Neuronal stem cell (in vitro differentiated cells): ENCODE results near the gene PEAR1.
A peak's percentile ranks its signal among the peaks of the same experiment; 100 is the strongest.

Experiments
- DNase-seq: peaks from one replicate; pipeline ENCODE4 v3.0.0-alpha.2; 2013; ENCODE audit warnings: low spot score
- H2AFZ ChIP-seq: one replicate; pipeline ENCODE4 v1.6.1; 2013; ENCODE audit warnings: mild to moderate bottlenecking, low read length, inconsistent platforms
- H2AK5ac ChIP-seq: 2 replicates; pipeline ENCODE4 v1.6.1; 2013; ENCODE audit warnings: low read depth, mild to moderate bottlenecking, inconsistent platforms, low read length, moderate library complexity, mixed read lengths
- H2BK120ac ChIP-seq: 2 replicates; pipeline ENCODE4 v1.6.1; 2013; ENCODE audit warnings: low read depth, mild to moderate bottlenecking, inconsistent platforms, low read length, moderate library complexity, mixed read lengths
- H2BK12ac ChIP-seq: one replicate; pipeline ENCODE4 v1.6.1; 2013; ENCODE audit warnings: low read length, inconsistent platforms
- H2BK15ac ChIP-seq: 2 replicates; pipeline ENCODE4 v1.6.1; 2013; ENCODE audit warnings: mild to moderate bottlenecking, low read length, inconsistent platforms, mixed read lengths
- H2BK5ac ChIP-seq: one replicate; pipeline ENCODE4 v1.6.1; 2013; ENCODE audit warnings: inconsistent platforms, mild to moderate bottlenecking, low read length, moderate library complexity
- H3K14ac ChIP-seq: one replicate; pipeline ENCODE4 v1.6.1; 2013; ENCODE audit warnings: low read length, inconsistent platforms
- H3K18ac ChIP-seq: 2 replicates; pipeline ENCODE4 v1.6.1; 2013; ENCODE audit warnings: low read length, inconsistent platforms
- H3K23ac ChIP-seq: 2 replicates; pipeline ENCODE4 v1.6.1; 2013; ENCODE audit warnings: low read depth, mild to moderate bottlenecking, mixed read lengths, low read length, inconsistent platforms; ENCODE audit not compliant: poor library complexity
- H3K27ac ChIP-seq: replicated peaks from 3 replicates; pipeline ENCODE4 v1.5.1; 2013; ENCODE audit warnings: low read length, inconsistent platforms
- H3K27me3 ChIP-seq, 3 experiments: 2 replicates each; pipeline ENCODE4 v1.6.1; 2013; ENCODE audit warnings: low read length in 3 of 3, mild to moderate bottlenecking in 2 of 3, inconsistent platforms in 1 of 3, low read depth in 1 of 3, mixed read lengths in 1 of 3, moderate library complexity in 1 of 3; ENCODE audit not compliant: control insufficient read depth in 3 of 3, insufficient read depth in 3 of 3
- H3K36me3 ChIP-seq, 2 donors: replicated peaks in 1 of 2; 2 replicates each; pipeline ENCODE4 v1.6.1; 2013; ENCODE audit warnings: low read length in 2 of 2; ENCODE audit not compliant: control insufficient read depth in 2 of 2, insufficient read depth in 2 of 2
- H3K4ac ChIP-seq: 2 replicates; pipeline ENCODE4 v1.6.1; 2013; ENCODE audit warnings: inconsistent platforms, mild to moderate bottlenecking, low read length, moderate library complexity
- H3K4me1 ChIP-seq, 2 donors: 1 replicate in 1 of 2; 2 replicates in 1 of 2; pipeline ENCODE4 v1.6.1; 2013; ENCODE audit warnings: low read length in 2 of 2, low read depth in 1 of 2; ENCODE audit not compliant: control insufficient read depth in 2 of 2, insufficient read depth in 1 of 2
- H3K4me2 ChIP-seq: one replicate; pipeline ENCODE4 v1.6.1; 2013; ENCODE audit warnings: mild to moderate bottlenecking, low read length, inconsistent platforms; ENCODE audit not compliant: insufficient read depth, poor library complexity, severe bottlenecking
- H3K4me3 ChIP-seq, 2 donors: 2 replicates each; pipeline ENCODE4 v1.5.1; 2013; ENCODE audit warnings: low read length in 2 of 2, mild to moderate bottlenecking in 2 of 2, inconsistent platforms in 1 of 2, moderate library complexity in 1 of 2
- H3K79me1 ChIP-seq: one replicate; pipeline ENCODE4 v1.6.1; 2013; ENCODE audit warnings: low read depth, mild to moderate bottlenecking, inconsistent platforms, low read length, moderate library complexity
- H3K9ac ChIP-seq: one replicate; pipeline ENCODE4 v1.6.1; 2013; ENCODE audit warnings: mild to moderate bottlenecking, low read depth, low read length, inconsistent platforms; ENCODE audit not compliant: poor library complexity
- H3K9me3 ChIP-seq, 2 donors: replicated peaks in 1 of 2; 2 replicates each; pipeline versions ENCODE3 to v1.6.1; 2013; ENCODE audit warnings: low read length in 2 of 2, mild to moderate bottlenecking in 2 of 2, inconsistent platforms in 1 of 2, low read depth in 1 of 2, mixed read lengths in 1 of 2, moderate library complexity in 1 of 2; ENCODE audit not compliant: control insufficient read depth in 2 of 2, insufficient read depth in 1 of 2
- H4K8ac ChIP-seq: one replicate; pipeline ENCODE4 v1.6.1; 2013; ENCODE audit warnings: low read depth, mild to moderate bottlenecking, inconsistent platforms, low read length, moderate library complexity
- H4K91ac ChIP-seq: one replicate; pipeline ENCODE4 v1.6.1; 2013; ENCODE audit warnings: low read length, low read depth, mild to moderate bottlenecking, inconsistent platforms; ENCODE audit not compliant: poor library complexity
- WGBS, 2 donors: extraction: QIAGEN DNeasy Blood & Tissue Kit; methylation state at CpG; one replicate each; pipeline ENCODE4 v1.1.7; 2013; ENCODE audit warnings: missing lambda C conversion rate in 2 of 2, mixed read lengths in 1 of 2; ENCODE audit not compliant: insufficient read length in 2 of 2, insufficient replicate concordance in 1 of 2; ENCODE audit errors: extremely low coverage in 2 of 2; 5-methylcytosine and 5-hydroxymethylcytosine counted together

The PEAR1 gene

DNA sequence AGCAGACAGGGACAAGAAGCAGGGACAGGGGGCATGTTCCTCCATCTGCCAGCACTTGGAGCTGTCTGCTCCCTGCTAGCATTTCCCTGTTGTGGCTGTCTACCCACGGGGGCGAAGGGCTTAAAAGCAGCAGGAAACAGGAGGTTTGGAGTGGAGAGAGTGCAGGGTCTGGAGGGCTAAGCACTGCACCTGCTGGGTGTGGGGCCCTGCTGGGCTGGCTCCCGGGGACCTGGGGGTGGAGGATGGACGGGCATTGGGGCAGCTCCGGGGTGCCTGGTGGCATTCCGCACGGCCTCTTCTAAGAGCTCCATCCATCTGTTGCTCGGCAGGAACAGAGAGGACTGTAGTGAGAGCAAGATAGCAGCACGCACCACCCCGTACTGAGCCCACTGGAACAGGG lies 48.2 kb downstream of the PEAR1 start:
- Histone ChIP-seq H3K23ac (no peak overlapping the region), H3K9ac (no peak overlapping the region), H2AFZ (no peak overlapping the region), H3K14ac (no peak overlapping the region), H2AK5ac (no peak overlapping the region), H3K36me3 (peaks cover 72 to 98% of the 10 kb centered on the region in 2 donors), H3K4me1 (no peaks in the 10 kb centered on the region), H2BK12ac (no peak overlapping the region), H2BK5ac (no peak overlapping the region), H3K4ac (no peak overlapping the region), H3K4me3 (peak overlapping the region in 1 of 2 donors; percentile 21), H4K8ac (no peak overlapping the region), H3K18ac (no peak overlapping the region), H2BK15ac (no peak overlapping the region), H3K4me2 (no peak overlapping the region), H3K9me3 (no peaks in the 10 kb centered on the region), H4K91ac (no peak overlapping the region), H2BK120ac (no peak overlapping the region), H3K79me1 (no peaks in the 10 kb centered on the region), H3K27me3 (no peaks in the 10 kb centered on the region), H3K27ac (no peak overlapping the region)
- DNase-seq = no peak
- WGBS, 2 donors = no CpG with 5 or more reads among the region's 10 CpGs

DNA sequence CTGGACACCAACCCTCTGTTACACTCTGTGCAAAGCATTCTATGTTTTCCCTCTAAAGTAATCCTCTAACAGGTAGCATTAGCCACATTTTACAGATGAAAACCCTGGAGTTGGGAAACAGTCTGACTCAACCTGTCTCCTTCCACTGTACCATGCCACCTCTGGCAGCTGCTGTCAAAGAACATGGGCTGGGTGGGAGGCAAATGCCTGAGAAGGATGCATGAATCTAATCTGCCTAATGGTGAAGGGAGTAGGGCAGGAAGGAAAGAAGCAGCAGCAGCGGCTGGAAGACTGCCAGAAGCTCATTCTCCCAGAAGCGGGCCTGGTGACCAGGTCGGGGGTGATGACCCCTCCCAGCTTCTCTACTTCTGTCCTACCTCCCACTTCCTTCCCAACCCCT lies 48.7 kb downstream of the PEAR1 start:
- H3K27me3 ChIP-seq = no peaks in the 10 kb centered on the region
- no peak overlapping the region for H2AFZ ChIP-seq
- H2BK5ac ChIP-seq = no peak overlapping the region
- no peak overlapping the region for H3K4me3 ChIP-seq
- H3K79me1 ChIP-seq = no peaks in the 10 kb centered on the region
- peaks cover 74 to 98% of the 10 kb centered on the region in 2 donors for H3K36me3 ChIP-seq
- H4K8ac ChIP-seq = no peak overlapping the region
- no peaks in the 10 kb centered on the region for H3K4me1 ChIP-seq
- no CpG with 5 or more reads among the region's 3 CpGs for WGBS, 2 donors
- H3K18ac ChIP-seq = no peak overlapping the region
- no peak overlapping the region for H4K91ac ChIP-seq
- H2BK15ac ChIP-seq = no peak overlapping the region
- H2AK5ac ChIP-seq = no peak overlapping the region
- no peak overlapping the region for H3K4me2 ChIP-seq
- no peaks in the 10 kb centered on the region for H3K9me3 ChIP-seq
- no peak overlapping the region for H3K14ac ChIP-seq
- no peak overlapping the region for H2BK120ac ChIP-seq
- peak overlapping the region; percentile 24 for H3K9ac ChIP-seq
- H2BK12ac ChIP-seq = no peak overlapping the region
- no peak overlapping the region for H3K27ac ChIP-seq
- no peak overlapping the region for H3K23ac ChIP-seq
- no peak for DNase-seq
- no peak overlapping the region for H3K4ac ChIP-seq

DNA sequence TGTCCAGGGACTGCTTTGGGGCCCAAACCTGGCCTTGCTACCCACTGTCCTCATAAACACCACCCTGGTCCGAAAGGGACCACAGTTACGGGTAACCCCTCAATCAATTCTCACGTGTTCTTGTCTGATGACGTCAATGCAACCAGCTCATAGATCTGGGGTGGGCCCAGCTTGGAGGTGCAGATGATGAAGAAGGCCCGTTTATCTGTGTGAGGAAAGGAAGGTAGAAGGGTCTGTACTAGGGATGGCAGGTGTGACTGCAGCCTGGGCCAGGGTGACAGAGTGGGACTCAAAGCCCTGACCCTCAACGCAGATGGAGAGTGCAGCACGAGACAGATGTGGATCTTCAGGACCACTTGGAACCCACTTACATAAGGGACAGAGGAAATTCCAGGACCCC lies 49.1 kb downstream of the PEAR1 start:
- no peak overlapping the region for H3K4ac ChIP-seq
- H2BK5ac ChIP-seq = no peak overlapping the region
- H3K9me3 ChIP-seq = no peaks in the 10 kb centered on the region
- H3K27me3 ChIP-seq = no peaks in the 10 kb centered on the region
- no peak overlapping the region for H3K18ac ChIP-seq
- no peak overlapping the region for H2BK12ac ChIP-seq
- no CpG with 5 or more reads among the region's 7 CpGs for WGBS, 2 donors
- peak overlapping the region; percentile 24 for H3K9ac ChIP-seq
- no peak overlapping the region for H3K4me3 ChIP-seq
- H2BK15ac ChIP-seq = no peak overlapping the region
- H3K79me1 ChIP-seq = no peaks in the 10 kb centered on the region
- H2AK5ac ChIP-seq = no peak overlapping the region
- no peak overlapping the region for H3K4me2 ChIP-seq
- peaks cover 74 to 98% of the 10 kb centered on the region in 2 donors for H3K36me3 ChIP-seq
- no peak for DNase-seq
- no peak overlapping the region for H3K23ac ChIP-seq
- H2AFZ ChIP-seq = no peak overlapping the region
- H3K27ac ChIP-seq = no peak overlapping the region
- H2BK120ac ChIP-seq = no peak overlapping the region
- no peak overlapping the region for H4K91ac ChIP-seq
- no peak overlapping the region for H3K14ac ChIP-seq
- H3K4me1 ChIP-seq = no peaks in the 10 kb centered on the region
- H4K8ac ChIP-seq = no peak overlapping the region

DNA sequence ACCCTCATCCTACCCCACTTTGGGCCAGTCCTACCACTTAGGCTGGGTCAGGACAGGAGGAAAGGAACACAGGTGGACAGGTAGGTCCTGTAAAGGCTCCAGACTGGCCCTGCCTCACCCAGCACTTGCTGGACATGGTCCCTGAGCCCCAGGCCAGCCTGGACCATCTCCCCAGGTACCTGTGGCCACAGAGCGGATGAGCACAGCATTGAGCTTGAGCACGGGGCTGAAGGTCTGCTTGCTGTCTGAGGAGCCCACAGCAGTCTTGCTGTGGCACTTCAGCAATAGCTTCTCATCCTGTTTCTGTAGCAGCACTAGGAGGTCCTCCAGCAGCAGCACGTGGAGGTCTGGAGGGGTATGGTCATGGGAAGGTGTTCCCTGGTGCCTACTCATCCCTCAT lies 50.2 kb downstream of the PEAR1 start:
- peak overlapping the region in 1 of 2 donors; percentile 56 for H3K4me3 ChIP-seq
- H3K27ac ChIP-seq = no peak overlapping the region

More for the DNA sequence above, 50.2 kb downstream of the PEAR1 start:
- Histone ChIP-seq H2BK120ac (no peak overlapping the region), H3K23ac (peak overlapping the region; percentile 77), H3K9ac (peak overlapping the region; percentile 9), H3K27me3 (no peaks in the 10 kb centered on the region), H2BK15ac (no peak overlapping the region), H2BK12ac (no peak overlapping the region), H3K18ac (no peak overlapping the region), H2AK5ac (no peak overlapping the region), H3K4me1 (no peaks in the 10 kb centered on the region), H2BK5ac (no peak overlapping the region), H3K14ac (no peak overlapping the region), H3K4me2 (no peak overlapping the region), H3K79me1 (no peaks in the 10 kb centered on the region), H4K8ac (no peak overlapping the region), H3K9me3 (no peaks in the 10 kb centered on the region), H3K4ac (no peak overlapping the region), H4K91ac (no peak overlapping the region), H3K36me3 (peaks cover 77 to 98% of the 10 kb centered on the region in 2 donors), H2AFZ (no peak overlapping the region)
- no peak for DNase-seq
- WGBS, 2 donors = no CpG with 5 or more reads among the region's 3 CpGs
